Endothelial cell of umbilical vein (primary cell): ENCODE measurements around the gene VPS35L.

ENCODE experiments used
- EZH2 ChIP-seq: IDR thresholded peaks from 2 replicates; pipeline ENCODE4 v1.6.1; 2012; ENCODE audit warnings: borderline replicate concordance, low read depth, mild to moderate bottlenecking, moderate library complexity, low read length, inconsistent platforms; ENCODE audit not compliant: severe bottlenecking
- MYC ChIP-seq: IDR thresholded peaks from one replicate; pipeline ENCODE4 v1.6.1; 2011; ENCODE audit warnings: mild to moderate bottlenecking, low read depth, low read length
- TF ChIP-seq, protein P1 (sequence below), 2 donors: IDR thresholded peaks; 1 replicate in 1 of 2; 2 replicates in 1 of 2; pipeline ENCODE4 v1.5.1; 2011; ENCODE audit warnings: low read length in 2 of 2, mild to moderate bottlenecking in 2 of 2, moderate library complexity in 2 of 2, control low read depth in 1 of 2, inconsistent platforms in 1 of 2, low read depth in 1 of 2; ENCODE audit not compliant: insufficient read depth in 1 of 2; ENCODE audit errors: extremely low read depth in 1 of 2

GRCh38 chr16:19735074-19735867 lies 179.8 kb downstream of the VPS35L start:
- TF ChIP-seq MYC = no peak
- TF ChIP-seq EZH2 = no peak
- TF ChIP-seq, protein P1, sequence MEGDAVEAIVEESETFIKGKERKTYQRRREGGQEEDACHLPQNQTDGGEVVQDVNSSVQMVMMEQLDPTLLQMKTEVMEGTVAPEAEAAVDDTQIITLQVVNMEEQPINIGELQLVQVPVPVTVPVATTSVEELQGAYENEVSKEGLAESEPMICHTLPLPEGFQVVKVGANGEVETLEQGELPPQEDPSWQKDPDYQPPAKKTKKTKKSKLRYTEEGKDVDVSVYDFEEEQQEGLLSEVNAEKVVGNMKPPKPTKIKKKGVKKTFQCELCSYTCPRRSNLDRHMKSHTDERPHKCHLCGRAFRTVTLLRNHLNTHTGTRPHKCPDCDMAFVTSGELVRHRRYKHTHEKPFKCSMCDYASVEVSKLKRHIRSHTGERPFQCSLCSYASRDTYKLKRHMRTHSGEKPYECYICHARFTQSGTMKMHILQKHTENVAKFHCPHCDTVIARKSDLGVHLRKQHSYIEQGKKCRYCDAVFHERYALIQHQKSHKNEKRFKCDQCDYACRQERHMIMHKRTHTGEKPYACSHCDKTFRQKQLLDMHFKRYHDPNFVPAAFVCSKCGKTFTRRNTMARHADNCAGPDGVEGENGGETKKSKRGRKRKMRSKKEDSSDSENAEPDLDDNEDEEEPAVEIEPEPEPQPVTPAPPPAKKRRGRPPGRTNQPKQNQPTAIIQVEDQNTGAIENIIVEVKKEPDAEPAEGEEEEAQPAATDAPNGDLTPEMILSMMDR (IDR thresholded peaks at IDR 0.05; ENCODE audit: extremely low read depth in 1 of 2, insufficient read depth in 1 of 2, low read depth in 1 of 2, low read length in 2 of 2) = no peak
